Measurements from ENCODE around the gene REL. TPM values are rescaled to one million over a fixed set of nuclear protein-coding genes. Genes with fewer than 3 reads are reported as not detected.
A peak's percentile ranks its signal among the peaks of the same experiment; 100 is the strongest.

Gene REL
- total and polyA plus RNA-seq, 7 donors, result 1.2 to 14.7 (median 11.0) TPM

DNA sequence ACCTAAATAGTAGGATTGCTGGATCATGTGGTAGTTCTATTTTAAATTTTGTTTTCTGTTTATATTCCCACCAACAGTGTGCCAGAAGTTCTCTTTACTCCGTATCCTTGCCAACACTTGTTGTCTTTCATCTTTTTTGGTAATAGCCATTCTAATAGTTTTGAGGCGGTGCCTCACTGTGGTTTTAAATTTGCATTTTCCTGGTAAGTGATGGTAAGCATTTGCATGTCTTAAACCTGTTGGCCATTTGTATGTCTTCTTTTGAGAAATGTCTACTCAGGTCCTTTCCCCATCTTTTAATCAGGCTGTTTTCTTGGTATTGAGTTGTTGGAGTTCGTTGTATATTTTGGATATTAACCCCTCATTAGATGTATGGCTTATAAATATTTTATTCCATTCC, 51.6 kb downstream of the REL start:
- no peaks in the 10 kb centered on the region for H3K4me1 ChIP-seq
- TF ChIP-seq POLR2A (IDR thresholded peaks at IDR 0.05), result no peak
- TF ChIP-seq POLR2AphosphoS5 (IDR thresholded peaks at IDR 0.05), result no peak
- TF ChIP-seq, protein P1, sequence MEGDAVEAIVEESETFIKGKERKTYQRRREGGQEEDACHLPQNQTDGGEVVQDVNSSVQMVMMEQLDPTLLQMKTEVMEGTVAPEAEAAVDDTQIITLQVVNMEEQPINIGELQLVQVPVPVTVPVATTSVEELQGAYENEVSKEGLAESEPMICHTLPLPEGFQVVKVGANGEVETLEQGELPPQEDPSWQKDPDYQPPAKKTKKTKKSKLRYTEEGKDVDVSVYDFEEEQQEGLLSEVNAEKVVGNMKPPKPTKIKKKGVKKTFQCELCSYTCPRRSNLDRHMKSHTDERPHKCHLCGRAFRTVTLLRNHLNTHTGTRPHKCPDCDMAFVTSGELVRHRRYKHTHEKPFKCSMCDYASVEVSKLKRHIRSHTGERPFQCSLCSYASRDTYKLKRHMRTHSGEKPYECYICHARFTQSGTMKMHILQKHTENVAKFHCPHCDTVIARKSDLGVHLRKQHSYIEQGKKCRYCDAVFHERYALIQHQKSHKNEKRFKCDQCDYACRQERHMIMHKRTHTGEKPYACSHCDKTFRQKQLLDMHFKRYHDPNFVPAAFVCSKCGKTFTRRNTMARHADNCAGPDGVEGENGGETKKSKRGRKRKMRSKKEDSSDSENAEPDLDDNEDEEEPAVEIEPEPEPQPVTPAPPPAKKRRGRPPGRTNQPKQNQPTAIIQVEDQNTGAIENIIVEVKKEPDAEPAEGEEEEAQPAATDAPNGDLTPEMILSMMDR (IDR thresholded peaks at IDR 0.05), result no peak
- TF ChIP-seq EP300 (IDR thresholded peaks at IDR 0.05), result no peak
- H3K4me3 ChIP-seq, result no peak overlapping the region
- no peak for DNase-seq
- no peak overlapping the region for H3K27ac ChIP-seq
- H3K36me3 ChIP-seq, result peaks cover 0 to 18% (median 3%) of the 10 kb centered on the region in 4 donors
- intact Hi-C loops (cut with DNase I), result no loop called here
- WGBS, 2 donors, result 94 to 95% methylated on average over 3 of the region's 3 CpGs
- H3K27me3 ChIP-seq, result no peaks in the 10 kb centered on the region
- H3K9me3 ChIP-seq, result no peaks in the 10 kb centered on the region

DNA sequence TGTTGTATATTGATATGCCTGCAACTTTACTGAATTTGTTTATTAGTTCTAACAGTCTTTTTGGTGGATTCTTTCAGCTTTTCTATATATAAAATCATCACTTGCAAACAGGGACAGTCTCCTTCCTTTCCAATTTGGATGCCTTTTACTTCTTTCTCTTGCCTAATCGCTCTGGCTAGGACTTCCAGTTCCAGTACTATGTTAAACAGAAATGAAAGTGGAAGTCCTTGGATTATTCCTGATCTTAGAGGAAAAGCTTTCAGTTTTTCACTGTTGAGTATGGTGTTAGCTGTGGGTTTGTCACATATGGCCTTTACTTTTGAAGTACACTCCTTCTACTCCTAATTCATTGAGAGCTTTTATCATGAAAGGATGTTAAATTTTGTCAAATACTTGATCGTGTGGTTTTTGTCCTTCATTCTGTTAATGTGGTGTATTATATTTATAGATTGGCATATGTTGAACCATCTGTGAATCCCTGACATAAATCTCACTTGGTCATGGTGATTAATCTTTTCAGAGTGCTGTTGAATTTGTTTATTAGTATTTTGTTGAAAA, 52.9 kb downstream of the REL start:
- no peaks in the 10 kb centered on the region for H3K27me3 ChIP-seq
- H3K9me3 ChIP-seq, result no peaks in the 10 kb centered on the region
- no peak overlapping the region for H3K4me3 ChIP-seq
- peak overlapping the region; percentile 13 to 60 (median 34) for H3K27ac ChIP-seq
- TF ChIP-seq POLR2AphosphoS5 (IDR thresholded peaks at IDR 0.05) (no peak), EP300 (IDR thresholded peaks at IDR 0.05) (no peak), POLR2A (IDR thresholded peaks at IDR 0.05) (no peak)
- TF ChIP-seq, protein P1 (IDR thresholded peaks at IDR 0.05), result no peak
- no peaks in the 10 kb centered on the region for H3K4me1 ChIP-seq
- intact Hi-C loops (cut with DNase I), result no loop called here
- H3K36me3 ChIP-seq, result peaks cover 0 to 18% (median 3%) of the 10 kb centered on the region in 4 donors
- 61 to 83% methylated on average over 2 of the region's 2 CpGs for whole genome bisulfite sequencing, 2 donors
- DNase-seq, result no peak

DNA sequence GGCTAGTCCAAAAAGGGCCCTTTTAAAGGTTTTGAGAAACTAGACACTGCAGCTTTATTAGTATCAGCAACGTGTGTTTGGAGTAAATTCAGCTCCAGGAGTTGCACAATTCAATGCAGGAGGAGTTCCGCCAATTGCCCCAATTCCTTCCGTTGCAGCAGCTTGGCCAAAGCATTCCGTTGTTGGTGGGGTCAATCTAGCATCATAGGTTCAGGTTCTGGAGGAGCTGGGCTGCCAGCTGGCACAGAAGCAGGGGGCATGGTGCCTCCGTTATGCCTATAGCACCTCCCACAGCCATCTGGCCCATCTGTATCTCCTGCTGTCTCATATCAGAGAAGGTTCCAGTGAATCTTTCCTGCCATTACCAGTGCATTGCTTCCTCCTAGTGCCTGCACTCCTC, 55.4 kb downstream of the REL start:
- WGBS, 2 donors, result 91 to 93% methylated on average over 5 of the region's 5 CpGs
- intact Hi-C loops (cut with DNase I), result no loop called here
- H3K4me1 ChIP-seq, result no peaks in the 10 kb centered on the region
- no peaks in the 10 kb centered on the region for H3K27me3 ChIP-seq
- TF ChIP-seq POLR2AphosphoS5 (IDR thresholded peaks at IDR 0.05) (no peak), EP300 (IDR thresholded peaks at IDR 0.05) (no peak), POLR2A (IDR thresholded peaks at IDR 0.05) (no peak)
- TF ChIP-seq, protein P1 (IDR thresholded peaks at IDR 0.05), result no peak
- peaks cover 0 to 16% (median 3%) of the 10 kb centered on the region in 4 donors for H3K36me3 ChIP-seq
- DNase-seq, result no peak
- no peak overlapping the region for H3K4me3 ChIP-seq
- no peaks in the 10 kb centered on the region for H3K9me3 ChIP-seq
- H3K27ac ChIP-seq, result no peak overlapping the region

DNA sequence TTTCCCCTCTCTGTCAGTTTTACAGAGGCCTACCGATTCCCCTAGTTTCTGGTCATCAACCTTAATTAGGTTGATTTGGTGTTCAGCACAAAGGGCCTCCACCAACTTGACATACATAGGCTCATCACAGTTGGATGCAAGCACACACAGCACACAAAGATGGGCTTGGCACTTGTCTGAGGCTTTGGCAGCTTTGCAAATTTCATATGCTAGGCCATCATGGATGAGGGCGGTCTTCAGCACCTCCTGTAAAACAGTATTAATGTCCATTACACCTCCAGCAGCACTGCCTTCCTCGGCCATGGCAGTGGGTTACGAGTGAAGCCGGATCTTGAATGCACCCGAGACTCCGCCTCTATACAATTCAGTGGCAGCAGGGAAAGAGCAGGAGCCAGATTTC, 56.9 kb downstream of the REL start:
- intact Hi-C loops (cut with DNase I), result no loop called here

More for the DNA sequence above, 56.9 kb downstream of the REL start:
- no peak for DNase-seq
- TF ChIP-seq POLR2AphosphoS5 (IDR thresholded peaks at IDR 0.05), result no peak
- TF ChIP-seq EP300 (IDR thresholded peaks at IDR 0.05), result no peak
- no peak for TF ChIP-seq POLR2A (IDR thresholded peaks at IDR 0.05)
- TF ChIP-seq, protein P1 (IDR thresholded peaks at IDR 0.05), result no peak
- no peaks in the 10 kb centered on the region for H3K27me3 ChIP-seq
- WGBS, 2 donors, result 97 to 98% methylated on average over 7 of the region's 7 CpGs
- no peaks in the 10 kb centered on the region for H3K4me1 ChIP-seq
- H3K27ac ChIP-seq, result no peak overlapping the region
- H3K9me3 ChIP-seq, result no peaks in the 10 kb centered on the region
- H3K4me3 ChIP-seq, result no peak overlapping the region
- peaks cover 0 to 6% (median 3%) of the 10 kb centered on the region in 4 donors for H3K36me3 ChIP-seq

All from sigmoid colon (tissue), 7 donors.